GM12892 (cell line): ENCODE results near the gene RPS29.

ENCODE experiments used
- POLR2A ChIP-seq: IDR thresholded peaks from 2 replicates; pipeline ENCODE4 v1.6.1; 2011; ENCODE audit warnings: low read depth, low read length, control low read depth
- POLR2AphosphoS5 ChIP-seq: IDR thresholded peaks from 2 replicates; pipeline ENCODE4 v1.6.1; 2011; ENCODE audit warnings: low read depth, low read length, control low read depth
- TAF1 ChIP-seq: IDR thresholded peaks from 2 replicates; pipeline ENCODE4 v1.6.1; 2011; ENCODE audit warnings: low read depth, mild to moderate bottlenecking, control low read depth, low read length, borderline replicate concordance

DNA sequence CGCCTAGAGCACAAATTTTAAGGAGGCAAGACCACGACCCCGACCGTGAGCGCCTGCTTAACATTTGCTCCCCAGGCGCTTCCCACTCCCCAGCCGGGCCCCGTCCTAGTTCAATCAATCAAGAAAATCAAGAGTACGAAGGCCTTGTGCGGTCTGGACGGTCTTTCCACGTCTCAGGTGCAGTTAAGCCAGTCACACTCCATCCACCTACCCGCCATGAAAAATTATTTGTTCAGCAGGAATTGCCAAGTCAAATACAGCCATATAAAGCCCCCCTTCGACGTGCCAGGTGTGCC, 12.0 kb upstream of the RPS29 start:
- no peak for TF ChIP-seq POLR2AphosphoS5
- TF ChIP-seq POLR2A, result no peak
- no peak for TF ChIP-seq TAF1
